Stimulated activated naive CD8-positive, alpha-beta T cell treated with anti-CD3 and anti-CD28 coated beads, Interleukin-15, Interleukin-2, amounts not matched to agents 100 ng/mL and 50 ng/mL, for 24 hours (primary cell): ENCODE results near the gene LAMP1.
"Not testable (repeated sequence)": the region's sequence is repeated elsewhere in the genome, so short reads cannot be mapped to it uniquely, and the experiment has no call there.

ENCODE experiments used
- H3K27ac Mint-ChIP-seq: one replicate; pipeline ENCODE4 v1.8.0; 2021; ENCODE audit warnings: mild to moderate bottlenecking, mixed read lengths
- H3K27me3 Mint-ChIP-seq: one replicate; pipeline ENCODE4 v1.8.0; 2021; ENCODE audit warnings: mixed read lengths
- H3K36me3 Mint-ChIP-seq: one replicate; pipeline ENCODE4 v1.8.0; 2021; ENCODE audit warnings: low read depth, mixed read lengths
- H3K4me1 Mint-ChIP-seq: one replicate; pipeline ENCODE4 v1.8.0; 2021; ENCODE audit warnings: low read depth, mixed read lengths
- H3K4me3 Mint-ChIP-seq: one replicate; pipeline ENCODE4 v1.8.0; 2021; ENCODE audit warnings: mild to moderate bottlenecking, mixed read lengths
- H3K9me3 Mint-ChIP-seq: one replicate; pipeline ENCODE4 v1.8.0; 2021; ENCODE audit warnings: mixed read lengths

The LAMP1 gene

DNA sequence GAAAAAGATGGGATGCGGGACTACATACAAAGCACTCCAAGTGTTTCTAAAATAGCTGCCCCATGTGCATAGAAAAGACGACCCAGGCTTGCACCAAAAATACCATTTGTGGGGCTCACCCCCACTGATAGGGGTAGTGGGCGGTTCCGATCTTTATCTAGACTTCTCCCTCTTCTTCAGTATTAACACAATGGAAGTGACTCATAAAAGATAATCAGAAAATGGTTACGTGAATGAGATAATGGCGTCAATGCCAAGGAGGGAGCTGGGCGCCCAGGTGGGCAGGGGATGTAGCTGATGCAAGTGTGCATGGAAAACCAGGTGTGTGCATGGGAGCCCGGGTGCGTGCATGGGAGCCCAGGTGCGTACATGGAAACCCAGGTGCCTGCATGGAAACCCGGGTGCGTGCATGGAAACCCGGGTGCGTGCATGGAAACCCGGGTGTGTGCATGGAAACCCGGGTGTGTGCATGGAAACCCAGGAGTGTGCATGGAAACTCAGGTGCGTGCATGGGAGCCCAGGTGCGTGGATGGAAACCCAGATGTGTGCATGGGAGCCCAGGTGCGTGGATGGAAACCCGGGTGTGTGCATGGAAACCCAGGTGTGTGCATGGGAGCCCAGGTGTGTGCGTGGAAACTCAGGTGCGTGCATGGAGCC lies 32.7 kb downstream of the LAMP1 start:
- no peaks in the 10 kb centered on the region for H3K27me3 Mint-ChIP-seq
- H3K4me1 Mint-ChIP-seq, result peaks cover 4% of the 10 kb centered on the region

GRCh38 chr13:113332615-113333014 lies 35.6 kb downstream of the LAMP1 start:
- H3K4me3 Mint-ChIP-seq, result no peak overlapping the region
- H3K9me3 Mint-ChIP-seq, result no peaks in the 10 kb centered on the region
- H3K27ac Mint-ChIP-seq, result no peak overlapping the region
- H3K36me3 Mint-ChIP-seq, result no peaks in the 10 kb centered on the region
- peaks cover 7% of the 10 kb centered on the region for H3K27me3 Mint-ChIP-seq
- H3K4me1 Mint-ChIP-seq, result peaks cover 4% of the 10 kb centered on the region

More for the DNA sequence above, 32.7 kb downstream of the LAMP1 start:
- no peak overlapping the region for H3K4me3 Mint-ChIP-seq
- H3K36me3 Mint-ChIP-seq, result no peaks in the 10 kb centered on the region
- no peaks in the 10 kb centered on the region for H3K9me3 Mint-ChIP-seq
- no peak overlapping the region for H3K27ac Mint-ChIP-seq

- H3K4me1 Mint-ChIP-seq, result peaks cover 3% of the 10 kb centered on the region
- H3K9me3 Mint-ChIP-seq, result no peaks in the 10 kb centered on the region
- H3K27ac Mint-ChIP-seq, result no peak overlapping the region
- no peak overlapping the region for H3K4me3 Mint-ChIP-seq
- H3K36me3 Mint-ChIP-seq, result no peaks in the 10 kb centered on the region
- peaks cover 7% of the 10 kb centered on the region for H3K27me3 Mint-ChIP-seq
These were observed 36.0 kb downstream of the LAMP1 start for GRCh38 chr13:113333076-113333475.

DNA sequence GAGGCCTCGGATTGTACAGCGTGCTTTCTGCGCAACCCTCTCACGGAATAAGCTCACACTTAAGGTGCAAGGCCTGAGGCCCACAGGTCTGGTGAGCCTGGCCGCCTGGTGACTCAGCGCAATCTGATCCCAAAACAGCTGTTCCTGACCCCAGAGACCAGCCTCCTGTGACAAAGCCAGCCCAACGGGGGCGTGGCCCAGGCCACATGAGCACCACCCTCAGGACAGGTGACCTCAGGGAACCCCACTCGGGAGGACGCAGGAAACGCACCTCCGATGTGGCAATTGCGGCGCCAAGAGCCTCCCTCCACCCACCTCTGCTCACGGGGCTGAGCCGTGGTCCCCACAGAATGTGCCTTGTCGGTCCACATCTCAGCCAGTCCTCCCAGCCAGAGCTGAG lies 40.5 kb downstream of the LAMP1 start:
- Mint-ChIP-seq H3K36me3 (no peaks in the 10 kb centered on the region), H3K9me3 (no peaks in the 10 kb centered on the region)

DNA sequence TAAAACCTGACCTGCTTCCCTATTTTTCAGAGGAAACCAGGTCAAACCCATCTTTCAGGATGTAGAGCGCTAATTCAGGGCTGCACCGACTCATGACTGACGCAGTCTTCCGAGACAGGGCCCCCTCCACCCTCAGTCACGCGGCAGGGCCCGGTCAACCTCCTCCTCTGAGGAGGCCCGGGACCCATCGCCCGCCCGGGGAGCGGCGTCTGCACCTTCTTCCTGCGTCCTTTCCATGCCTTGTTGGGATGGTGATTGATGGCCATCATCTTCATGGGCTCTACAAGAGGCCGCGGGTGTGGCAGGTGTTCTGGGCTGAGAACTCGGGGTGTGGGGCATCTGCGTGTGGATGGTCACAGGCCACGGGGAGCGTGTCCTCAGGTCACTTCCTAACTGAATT lies 40.9 kb downstream of the LAMP1 start:
- peaks cover 12% of the 10 kb centered on the region for H3K27me3 Mint-ChIP-seq
- H3K4me1 Mint-ChIP-seq, result no peaks in the 10 kb centered on the region
- H3K9me3 Mint-ChIP-seq, result no peaks in the 10 kb centered on the region
- no peak overlapping the region for H3K27ac Mint-ChIP-seq
- H3K36me3 Mint-ChIP-seq, result no peaks in the 10 kb centered on the region
- H3K4me3 Mint-ChIP-seq, result no peak overlapping the region

More for the DNA sequence above, 40.5 kb downstream of the LAMP1 start:
- H3K27me3 Mint-ChIP-seq, result peaks cover 9% of the 10 kb centered on the region
- no peak overlapping the region for H3K4me3 Mint-ChIP-seq
- H3K4me1 Mint-ChIP-seq, result no peaks in the 10 kb centered on the region
- H3K27ac Mint-ChIP-seq, result no peak overlapping the region

DNA sequence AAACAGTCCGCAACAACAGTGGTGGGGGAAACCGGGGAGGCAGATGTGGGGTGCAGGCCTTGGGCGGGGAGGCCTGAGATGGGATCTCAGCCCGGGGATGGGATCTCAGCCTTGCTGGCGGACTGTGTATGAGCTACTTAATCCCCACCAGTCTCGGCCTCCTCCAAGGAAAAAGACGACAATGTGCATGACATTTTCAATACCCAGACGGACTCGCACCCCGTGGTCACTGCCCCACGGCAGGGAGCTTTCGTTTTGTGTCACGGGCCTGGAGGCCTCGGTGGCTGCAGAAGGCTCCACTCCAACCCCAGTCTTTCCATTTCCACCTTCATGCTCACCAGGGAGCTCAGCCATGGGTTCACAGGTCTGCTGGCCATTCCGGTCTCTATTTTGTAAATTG lies 41.4 kb downstream of the LAMP1 start:
- no peak overlapping the region for H3K4me3 Mint-ChIP-seq
- no peaks in the 10 kb centered on the region for H3K4me1 Mint-ChIP-seq
- H3K27me3 Mint-ChIP-seq, result peaks cover 12% of the 10 kb centered on the region
- no peak overlapping the region for H3K27ac Mint-ChIP-seq
- no peaks in the 10 kb centered on the region for H3K36me3 Mint-ChIP-seq
- H3K9me3 Mint-ChIP-seq, result no peaks in the 10 kb centered on the region

DNA sequence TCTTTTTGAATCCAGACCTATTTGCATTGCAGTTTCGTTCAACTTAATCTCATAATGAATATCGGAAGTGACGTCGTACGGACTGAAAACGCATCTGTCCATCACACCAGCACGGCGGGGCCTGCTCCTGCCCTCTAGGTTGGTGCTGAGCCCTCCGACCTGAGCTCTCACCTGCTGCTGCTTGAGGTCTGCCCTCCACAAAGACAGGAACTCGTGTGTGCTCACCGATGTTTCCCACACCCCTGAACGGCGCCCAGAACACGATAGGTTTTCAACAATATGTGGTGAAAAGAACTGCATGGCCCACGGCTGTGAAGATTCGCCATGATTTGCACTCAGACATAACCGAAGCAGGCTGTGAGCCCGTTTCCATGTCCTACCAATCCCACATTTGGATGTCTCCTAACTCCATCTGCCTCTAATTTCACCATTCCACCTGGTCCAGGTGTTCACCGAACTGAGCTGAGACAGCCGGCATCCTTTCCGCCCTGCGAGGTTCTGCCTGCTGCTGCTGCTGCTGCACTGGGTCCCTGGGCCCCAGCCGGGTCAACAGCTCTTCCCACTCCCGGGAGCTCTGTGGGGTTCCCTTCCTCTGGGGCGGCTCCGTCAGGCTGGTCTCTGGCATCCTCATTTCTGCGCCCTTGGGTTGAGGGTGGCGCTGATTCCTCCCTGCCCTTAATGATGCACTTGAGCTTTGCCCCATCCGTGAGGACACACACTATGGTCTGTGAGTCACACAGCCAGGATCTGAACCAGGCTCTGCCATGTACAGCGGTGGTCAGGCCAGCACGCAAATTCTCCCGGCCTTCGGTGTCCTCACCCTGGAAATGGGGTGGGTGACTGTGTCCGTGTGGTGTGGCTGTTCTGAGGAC lies 46.0 kb downstream of the LAMP1 start:
- H3K4me3 Mint-ChIP-seq, result no peak overlapping the region
- H3K36me3 Mint-ChIP-seq, result peaks cover 4% of the 10 kb centered on the region
- peaks cover 8% of the 10 kb centered on the region for H3K27me3 Mint-ChIP-seq
- H3K27ac Mint-ChIP-seq, result no peak overlapping the region
- no peaks in the 10 kb centered on the region for H3K9me3 Mint-ChIP-seq
- no peaks in the 10 kb centered on the region for H3K4me1 Mint-ChIP-seq

GRCh38 chr13:113343692-113343968 lies 46.6 kb downstream of the LAMP1 start:
- Mint-ChIP-seq H3K27ac (no peak overlapping the region), H3K4me3 (no peak overlapping the region), H3K27me3 (peaks cover 8% of the 10 kb centered on the region)

GRCh38 chr13:113345486-113345885 lies 48.4 kb downstream of the LAMP1 start:
- no peaks in the 10 kb centered on the region for H3K4me1 Mint-ChIP-seq
- H3K9me3 Mint-ChIP-seq, result no peaks in the 10 kb centered on the region
- H3K36me3 Mint-ChIP-seq, result peaks cover 4% of the 10 kb centered on the region
- no peak overlapping the region for H3K4me3 Mint-ChIP-seq
- H3K27me3 Mint-ChIP-seq, result peaks cover 8% of the 10 kb centered on the region
- H3K27ac Mint-ChIP-seq, result no peak overlapping the region

More at GRCh38 chr13:113343692-113343968, 46.6 kb downstream of the LAMP1 start:
- Mint-ChIP-seq H3K36me3 (peaks cover 4% of the 10 kb centered on the region), H3K4me1 (no peaks in the 10 kb centered on the region), H3K9me3 (no peaks in the 10 kb centered on the region)

DNA sequence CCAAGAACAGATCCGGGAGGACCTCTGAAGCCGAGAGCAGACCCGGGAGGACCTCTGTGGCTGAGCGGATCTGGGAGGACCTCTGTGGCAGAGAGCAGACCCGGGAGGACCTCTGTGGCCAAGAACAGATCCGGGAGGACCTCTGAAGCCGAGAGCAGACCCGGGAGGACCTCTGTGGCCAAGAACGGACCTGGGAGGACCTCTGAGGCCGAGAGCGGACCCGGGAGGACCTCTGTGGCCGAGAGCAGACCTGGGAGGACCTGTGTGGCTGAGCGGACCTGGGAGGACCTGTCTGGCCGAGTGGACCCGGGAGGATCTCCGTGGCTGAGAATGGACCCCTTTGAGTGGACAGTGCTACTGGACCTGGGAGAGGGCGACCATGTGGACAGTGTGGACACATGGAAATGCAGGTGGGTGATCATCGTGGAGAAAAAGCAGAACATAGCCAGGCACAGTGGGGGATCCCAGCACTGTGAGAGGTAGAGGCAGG lies 50.7 kb downstream of the LAMP1 start:
- not testable (repeated sequence) for H3K36me3 Mint-ChIP-seq, H3K27ac Mint-ChIP-seq, H3K27me3 Mint-ChIP-seq, H3K4me1 Mint-ChIP-seq, H3K4me3 Mint-ChIP-seq, H3K9me3 Mint-ChIP-seq

DNA sequence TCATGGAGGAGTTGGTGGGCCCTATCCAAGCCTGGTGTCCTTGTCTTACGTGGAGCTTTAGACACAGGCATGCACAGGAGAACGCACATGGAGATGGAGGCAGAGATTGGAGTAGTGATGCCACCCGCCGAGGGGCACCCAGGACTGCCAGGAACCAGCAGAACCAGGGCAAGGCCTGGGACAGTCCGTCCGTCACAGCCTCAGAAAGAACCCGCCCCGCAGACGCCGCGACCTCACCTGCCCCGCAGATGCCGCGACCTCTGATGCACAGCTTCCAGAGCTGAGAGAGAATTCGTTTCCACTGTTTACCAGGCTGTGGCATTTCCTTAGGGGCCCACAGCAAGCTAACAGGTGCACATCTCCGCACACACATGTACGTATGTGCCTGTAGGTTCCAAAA lies 51.6 kb downstream of the LAMP1 start:
- Mint-ChIP-seq H3K9me3 (no peaks in the 10 kb centered on the region), H3K4me1 (no peaks in the 10 kb centered on the region), H3K27ac (no peak overlapping the region), H3K4me3 (no peak overlapping the region), H3K36me3 (peaks cover 4% of the 10 kb centered on the region), H3K27me3 (peaks cover 4% of the 10 kb centered on the region)

DNA sequence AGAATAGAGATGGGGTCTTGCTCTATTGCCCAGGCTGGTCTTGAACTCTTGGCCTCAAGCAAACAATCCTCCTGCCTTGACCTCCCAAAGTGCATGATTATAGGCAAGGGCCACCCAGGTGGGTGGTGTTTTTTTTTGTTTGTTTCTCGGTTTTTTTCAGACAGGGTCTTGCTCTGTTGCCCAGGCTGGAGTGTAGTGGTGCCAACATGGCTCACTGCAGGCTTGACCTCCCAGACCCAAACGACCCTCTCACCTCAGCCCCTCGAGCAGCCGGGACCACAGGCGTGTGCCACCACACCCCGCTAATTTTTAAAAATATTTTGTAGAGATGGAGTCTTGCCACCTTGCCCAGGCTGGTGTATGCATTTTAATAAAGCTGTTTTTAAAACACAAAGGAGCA lies 52.0 kb downstream of the LAMP1 start:
- Mint-ChIP-seq H3K9me3 (no peaks in the 10 kb centered on the region), H3K36me3 (peaks cover 4% of the 10 kb centered on the region), H3K27ac (no peak overlapping the region), H3K4me1 (no peaks in the 10 kb centered on the region), H3K4me3 (no peak overlapping the region), H3K27me3 (peaks cover 4% of the 10 kb centered on the region)

DNA sequence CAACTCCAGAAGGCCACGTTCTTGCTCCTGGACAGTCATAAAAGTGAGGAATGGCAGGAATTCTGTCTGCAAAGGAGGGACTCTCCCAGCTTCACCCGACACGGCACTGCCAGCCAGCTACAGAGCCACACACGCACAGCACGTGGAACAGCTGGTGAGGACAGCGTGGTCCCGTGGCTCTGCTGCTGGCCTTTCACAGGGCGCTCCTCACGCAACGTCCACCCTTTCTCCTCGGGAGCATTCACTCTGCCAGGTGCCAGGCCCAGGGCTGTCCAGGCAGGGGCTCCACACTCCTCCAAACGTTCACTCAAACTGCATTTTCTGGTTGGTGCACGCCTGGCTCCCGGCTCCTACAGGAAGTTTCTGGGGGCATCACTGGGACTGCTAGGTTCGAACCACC lies 52.5 kb downstream of the LAMP1 start:
- Mint-ChIP-seq H3K27ac (no peak overlapping the region), H3K27me3 (peaks cover 4% of the 10 kb centered on the region), H3K36me3 (peaks cover 4% of the 10 kb centered on the region), H3K4me1 (no peaks in the 10 kb centered on the region), H3K4me3 (no peak overlapping the region), H3K9me3 (no peaks in the 10 kb centered on the region)

- Mint-ChIP-seq H3K4me1 (no peaks in the 10 kb centered on the region), H3K9me3 (no peaks in the 10 kb centered on the region), H3K27ac (no peak overlapping the region), H3K4me3 (no peak overlapping the region), H3K27me3 (peaks cover 4% of the 10 kb centered on the region), H3K36me3 (peaks cover 4% of the 10 kb centered on the region)
These were observed 53.3 kb downstream of the LAMP1 start for GRCh38 chr13:113350065-113350937.

DNA sequence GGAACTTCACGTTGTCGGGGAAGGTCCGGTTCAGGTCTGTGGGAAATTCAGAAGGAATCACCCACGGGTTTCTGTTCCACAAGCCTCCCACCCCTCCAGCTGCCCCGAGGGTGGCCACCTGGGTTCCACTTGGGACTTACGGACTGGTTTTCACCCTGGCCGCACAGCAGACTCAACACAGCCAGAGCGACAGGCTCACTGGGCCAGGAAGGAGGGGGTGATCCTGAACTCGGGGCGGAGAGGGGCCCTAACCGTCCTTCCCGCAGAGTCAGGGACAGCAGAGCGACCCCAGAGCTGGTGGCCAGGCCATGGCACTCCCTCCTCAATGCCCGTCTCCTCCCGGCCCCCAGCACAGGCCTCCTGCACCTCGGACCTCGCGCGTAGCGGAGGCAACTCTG lies 53.9 kb downstream of the LAMP1 start:
- no peaks in the 10 kb centered on the region for H3K9me3 Mint-ChIP-seq
- peaks cover 5% of the 10 kb centered on the region for H3K27me3 Mint-ChIP-seq
- H3K4me3 Mint-ChIP-seq, result no peak overlapping the region
- no peaks in the 10 kb centered on the region for H3K36me3 Mint-ChIP-seq
- H3K27ac Mint-ChIP-seq, result no peak overlapping the region
- H3K4me1 Mint-ChIP-seq, result no peaks in the 10 kb centered on the region
